Fibroblast of peridontal ligament (primary cell): ENCODE measurements around the gene CGGBP1.
"Not testable (repeated sequence)": the region's sequence is repeated elsewhere in the genome, so short reads cannot be mapped to it uniquely, and the experiment has no call there.

Experiments used
- DNase-seq: peaks from one replicate; pipeline ENCODE4 v3.0.0-alpha.2; 2010; ENCODE audit errors: extremely low read depth

CGGBP1 gene

DNA sequence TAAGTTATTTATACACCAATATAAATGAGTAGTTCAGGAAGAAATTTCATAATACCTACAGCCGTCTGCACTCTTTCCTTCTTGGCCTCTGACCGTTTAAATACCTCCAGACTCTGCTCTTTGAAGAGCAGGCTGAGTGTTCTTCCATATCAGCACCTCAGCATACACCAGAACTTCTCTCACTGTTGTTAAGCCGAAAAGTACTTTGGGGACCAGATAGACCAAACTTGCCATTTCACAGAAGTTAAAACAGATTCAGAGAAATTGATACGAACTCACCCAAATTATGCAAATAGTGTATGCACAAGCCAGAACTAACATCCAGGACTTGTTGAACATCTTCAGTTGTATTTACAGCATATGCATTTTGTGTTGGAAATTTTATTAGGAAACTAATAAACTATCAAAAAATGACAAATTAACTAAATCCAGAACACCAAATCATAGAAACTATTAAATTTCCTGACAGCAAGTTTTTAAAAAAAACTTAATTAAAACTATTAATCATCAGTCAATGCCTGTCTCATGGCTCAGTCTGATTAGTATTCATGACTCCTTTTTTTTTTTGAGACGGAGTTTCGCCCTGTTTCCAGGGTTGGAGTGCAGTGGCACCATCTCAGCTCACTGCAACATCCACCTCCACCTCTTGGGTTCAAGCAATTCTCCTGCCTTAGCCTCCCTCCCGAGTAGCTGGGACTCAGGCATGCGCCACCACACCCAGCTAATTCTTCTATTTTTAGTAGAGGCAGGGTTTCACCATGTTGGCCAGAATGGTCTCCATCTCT is 24.1 kb downstream of the CGGBP1 start:
- DNase-seq, result no peak

DNA sequence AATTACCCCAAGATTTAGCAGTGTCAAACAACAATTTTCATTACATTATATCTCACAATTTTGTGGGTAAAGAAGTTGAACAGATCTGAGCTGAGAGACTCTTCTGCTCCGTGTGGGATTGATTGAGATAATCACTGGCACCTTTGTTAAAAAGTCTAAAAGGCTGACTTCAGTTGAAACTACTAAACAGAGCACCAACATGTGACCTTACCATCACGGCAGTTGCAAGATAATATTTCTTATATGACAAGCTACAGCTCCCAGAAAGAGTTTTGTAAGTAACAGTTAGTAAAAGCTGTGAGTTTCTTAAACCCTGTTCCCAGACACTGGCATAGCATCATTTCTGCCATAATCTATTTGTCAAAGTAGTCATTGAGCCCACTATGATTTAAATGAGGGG is 25.0 kb downstream of the CGGBP1 start:
- DNase-seq, result no peak

DNA sequence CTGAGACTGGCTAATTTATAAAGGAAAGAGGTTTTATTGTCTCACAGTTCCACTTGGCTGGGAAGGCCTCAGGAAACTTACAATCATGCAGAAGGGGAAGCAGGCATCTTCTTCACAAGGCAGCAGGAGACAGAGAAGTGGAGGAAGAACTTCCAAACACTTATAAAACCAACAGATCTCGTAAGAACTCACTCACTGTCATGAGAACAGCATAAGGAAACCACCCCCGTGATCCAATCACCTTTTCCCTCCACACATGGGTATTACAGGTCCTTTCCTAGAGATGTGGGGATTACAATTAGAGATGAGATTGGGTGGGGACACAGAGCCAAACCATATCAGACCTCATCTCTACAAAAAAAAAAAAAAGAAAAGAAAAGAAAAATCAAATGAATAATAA is 25.7 kb downstream of the CGGBP1 start:
- no peak for DNase-seq

DNA sequence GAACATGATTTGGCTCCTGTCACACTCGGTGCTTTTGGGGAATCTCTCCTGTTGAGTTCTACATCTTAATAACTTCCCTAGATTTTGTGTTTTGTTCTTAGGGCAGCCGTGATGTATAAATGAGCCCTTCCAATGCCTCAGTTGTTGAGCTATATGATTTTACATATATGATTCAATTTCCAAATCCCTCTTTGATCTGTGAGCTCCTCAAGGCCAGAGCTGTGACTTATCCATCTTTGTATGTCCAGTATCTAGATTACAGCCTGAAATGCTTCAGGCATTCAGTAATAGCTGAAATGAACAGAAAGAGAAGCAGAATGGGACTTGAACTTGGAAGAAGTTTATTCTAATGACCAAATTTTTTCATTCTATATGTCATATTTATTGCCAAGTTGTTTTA is 26.6 kb downstream of the CGGBP1 start:
- DNase-seq, result peak; percentile 34

DNA sequence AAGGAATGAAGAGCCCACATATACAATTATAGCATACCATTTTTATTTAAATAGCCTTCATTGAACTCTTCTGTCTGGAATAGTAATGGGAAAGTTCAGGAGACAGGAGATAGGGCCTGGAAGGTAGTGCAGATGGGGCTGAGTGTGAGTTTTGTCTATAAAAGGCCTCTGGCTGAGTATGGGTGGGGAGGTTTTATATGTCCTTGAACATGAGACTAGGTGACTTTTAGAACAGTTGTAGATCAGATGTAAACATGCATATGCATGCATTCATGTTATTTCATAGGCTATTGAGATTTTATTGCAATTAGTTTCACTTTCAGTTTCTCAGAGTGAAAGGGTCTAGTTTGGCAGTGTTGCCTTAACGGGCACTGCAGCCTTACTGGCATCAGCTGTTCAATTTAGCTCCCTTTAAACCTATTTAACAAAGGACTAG is 27.1 kb downstream of the CGGBP1 start:
- DNase-seq, result peak; percentile 61

DNA sequence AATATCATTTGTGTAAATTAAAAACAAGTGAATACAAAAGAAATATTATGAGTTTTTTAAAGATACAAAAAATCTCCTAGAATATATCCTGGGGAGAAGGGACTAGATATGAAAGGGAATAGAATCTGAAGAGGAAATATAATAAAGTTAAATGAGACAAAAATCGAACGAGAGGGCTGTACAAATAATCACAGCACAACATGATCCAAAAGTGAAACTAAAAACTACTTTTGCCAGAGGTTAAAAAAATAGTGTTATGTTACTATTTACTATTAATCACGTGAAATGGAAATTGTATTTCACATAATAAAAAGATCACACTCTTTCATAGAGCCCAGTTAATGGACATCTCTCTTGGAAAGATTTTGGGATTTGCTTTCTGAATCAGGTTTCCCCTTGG is 28.6 kb downstream of the CGGBP1 start:
- DNase-seq, result no peak

DNA sequence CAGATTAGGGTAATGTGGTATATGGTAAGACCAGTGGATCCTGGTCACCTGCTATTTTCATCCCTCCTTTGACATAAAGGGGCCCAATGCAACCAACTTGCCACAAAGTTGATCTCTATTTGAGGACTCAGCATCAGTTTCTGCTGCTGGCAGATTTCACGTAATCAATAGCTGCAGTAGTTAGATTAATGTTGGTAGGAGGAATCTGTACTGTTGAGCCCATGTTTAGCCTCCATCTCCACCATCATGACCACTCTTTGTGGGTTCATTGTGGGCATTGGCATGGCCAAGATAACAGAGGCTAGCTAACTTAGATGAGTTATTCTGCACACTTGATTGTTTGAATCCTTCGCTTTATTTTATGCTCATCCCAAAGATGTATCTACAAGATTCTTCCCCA is 29.9 kb downstream of the CGGBP1 start:
- no peak for DNase-seq

DNA sequence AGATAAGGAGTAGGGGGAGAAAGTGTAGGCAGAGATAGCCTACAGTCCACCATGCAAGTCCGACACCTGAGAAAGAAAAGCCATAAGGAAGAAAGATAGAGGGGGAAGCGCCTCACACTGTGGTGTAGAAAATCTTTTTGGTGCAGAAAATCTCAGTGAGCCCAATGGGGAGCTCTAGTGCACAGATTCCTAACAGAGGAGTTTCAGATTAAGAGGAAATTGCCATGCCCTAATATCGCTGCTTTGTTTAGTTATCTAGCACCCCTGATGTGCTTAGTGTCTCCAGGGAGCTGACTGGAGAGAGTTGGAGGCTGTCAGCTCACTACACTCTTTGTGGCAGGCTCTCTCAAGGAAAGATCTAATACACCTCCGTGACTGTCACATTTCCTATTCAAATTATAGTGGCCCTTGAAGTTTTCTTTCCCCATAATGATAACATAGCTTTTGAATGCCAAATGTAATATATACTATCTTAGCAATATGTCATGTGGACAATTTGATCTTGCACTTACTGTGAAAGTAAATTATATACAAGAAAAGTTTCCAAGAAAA is 33.7 kb downstream of the CGGBP1 start:
- DNase-seq, result no peak

DNA sequence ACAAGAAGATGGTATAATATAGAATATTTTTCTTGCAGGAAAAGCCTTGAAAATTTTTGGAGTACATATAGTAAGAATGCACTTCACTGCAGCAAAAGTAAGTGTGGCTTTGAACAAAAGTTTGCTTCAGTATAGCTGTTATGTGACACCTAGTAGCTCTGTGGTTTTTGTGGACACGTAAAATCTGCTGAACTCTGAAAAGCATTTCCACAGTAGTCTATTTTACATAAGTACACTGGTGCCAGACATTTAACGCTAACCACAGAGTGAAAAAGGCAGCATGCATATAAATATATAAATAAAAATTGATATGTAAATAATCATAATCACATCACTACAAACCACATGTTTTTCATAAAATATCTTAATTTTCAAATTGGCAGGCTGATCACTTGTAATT is 39.8 kb downstream of the CGGBP1 start:
- peak; percentile 9 for DNase-seq

DNA sequence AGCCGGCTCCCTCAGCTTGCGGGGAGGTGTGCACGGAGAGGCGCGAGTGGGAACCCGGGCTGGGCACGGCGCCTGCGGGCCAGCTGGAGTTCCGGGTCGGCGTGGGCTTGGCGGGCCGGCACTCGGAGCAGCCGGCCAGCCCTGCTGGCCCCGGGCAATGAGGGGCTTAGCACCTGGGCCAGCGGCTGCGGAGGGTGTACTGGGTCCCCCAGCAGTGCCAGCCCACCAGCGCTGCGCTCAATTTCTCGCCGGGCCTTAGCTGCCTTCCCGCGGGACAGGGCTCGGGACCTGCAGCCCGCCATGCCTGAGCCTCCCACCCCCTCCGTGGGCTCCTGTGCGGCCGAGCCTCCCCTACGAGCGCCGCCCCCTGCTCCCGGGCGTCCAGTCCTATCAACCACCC is 43.1 kb downstream of the CGGBP1 start:
- DNase-seq, result not testable (repeated sequence)

DNA sequence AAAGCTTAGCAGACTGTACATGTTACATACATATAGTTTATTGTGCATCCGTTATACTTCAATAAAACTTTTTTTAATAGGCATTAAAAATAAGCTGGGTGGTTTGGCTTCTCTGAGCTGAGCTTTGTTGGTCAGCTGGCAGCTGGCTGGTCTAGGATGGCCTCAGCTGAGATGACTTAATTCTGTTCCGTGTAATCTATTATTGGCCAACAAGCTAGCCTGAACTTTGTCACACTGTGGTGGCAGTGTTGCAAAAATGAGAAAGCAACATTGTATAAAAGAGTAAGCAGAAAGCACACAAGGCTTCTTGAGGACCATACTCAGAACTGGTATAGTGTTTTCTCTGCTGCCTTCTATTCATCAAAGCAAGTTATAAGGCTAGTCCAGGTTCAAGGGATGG is 45.2 kb downstream of the CGGBP1 start:
- no peak for DNase-seq

DNA sequence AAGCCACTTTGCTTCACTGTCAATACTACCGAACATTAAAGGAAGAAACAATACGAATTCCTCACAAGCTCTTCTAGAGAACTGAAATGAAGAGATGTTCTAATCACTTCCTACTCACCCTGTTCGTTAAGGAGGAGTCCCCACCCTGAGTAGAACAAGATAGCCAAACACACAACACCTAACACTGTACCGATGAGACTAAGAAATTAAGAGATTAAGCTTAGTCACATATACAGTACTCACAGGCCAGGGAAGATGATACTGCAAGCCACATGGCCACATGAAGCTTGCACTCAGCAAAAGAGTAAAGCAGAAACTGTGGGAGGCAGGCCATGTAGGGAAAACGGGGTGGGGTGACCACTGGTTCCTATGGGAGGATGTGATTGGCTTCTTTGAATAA is 48.0 kb downstream of the CGGBP1 start:
- no peak for DNase-seq

DNA sequence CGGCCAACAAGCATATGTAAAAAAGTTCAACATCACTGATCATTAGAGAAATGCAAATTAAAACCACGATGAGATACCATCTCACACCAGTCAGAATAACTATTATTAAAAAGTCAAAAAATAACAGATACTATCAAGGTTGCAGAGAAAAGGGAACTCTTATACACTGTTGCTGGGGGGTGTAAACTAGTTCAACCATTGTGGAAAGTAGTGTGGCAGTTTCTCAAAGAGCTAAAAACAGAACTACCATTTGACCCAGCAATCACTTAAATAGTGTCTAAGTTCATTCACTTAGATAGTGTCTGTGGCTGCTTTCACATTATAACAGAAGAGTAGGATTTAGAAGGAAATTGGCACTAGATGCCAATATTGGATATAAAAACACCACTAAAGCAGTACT is 49.7 kb downstream of the CGGBP1 start:
- DNase-seq, result no peak

DNA sequence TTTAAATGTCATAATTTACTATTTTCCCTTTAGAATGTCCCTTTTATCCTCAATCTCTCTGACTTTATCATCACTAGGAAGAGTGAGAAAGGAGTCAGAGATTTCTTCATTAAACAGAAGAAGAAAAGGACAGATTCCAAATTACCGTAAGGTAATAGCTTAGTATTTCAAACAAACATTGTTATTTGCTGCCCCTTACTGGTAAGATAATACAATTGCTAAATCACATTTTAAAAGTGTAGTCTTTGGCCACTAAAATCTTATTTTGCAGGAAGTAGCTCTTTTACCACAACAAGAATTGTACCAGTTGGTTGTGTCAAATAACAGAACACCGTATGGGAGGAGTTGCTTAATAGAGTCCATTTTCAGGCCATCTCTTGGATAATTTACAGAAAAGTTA is 53.7 kb downstream of the CGGBP1 start:
- DNase-seq, result peak; percentile 65

DNA sequence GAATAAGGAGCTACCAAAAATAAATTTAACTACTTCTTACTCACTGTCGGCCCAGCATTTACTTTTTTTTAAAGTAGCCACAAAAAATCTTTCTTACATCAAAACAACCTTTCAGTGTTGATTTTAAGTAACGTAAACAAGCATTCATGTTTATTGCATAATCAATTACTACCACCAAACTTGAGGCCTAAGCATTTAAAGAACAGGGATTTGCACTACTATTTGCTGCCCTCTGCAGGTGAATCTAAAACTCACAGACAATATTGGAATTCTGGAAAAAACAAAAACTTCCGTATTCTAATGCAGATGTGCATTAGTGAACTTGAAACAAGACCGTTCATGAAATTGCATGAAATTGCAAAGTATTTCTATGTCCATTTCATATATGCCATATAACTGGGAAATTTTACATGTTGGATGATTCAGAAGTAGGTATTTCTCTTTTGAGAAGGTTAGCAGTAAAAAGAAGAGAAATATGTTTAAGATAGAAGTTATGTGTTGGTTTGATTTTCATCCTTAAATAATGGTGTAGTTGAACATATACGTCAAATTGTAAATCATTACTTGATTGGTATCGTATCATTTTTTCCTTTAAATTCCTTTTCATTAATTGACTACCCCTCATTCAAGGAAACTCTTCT is 55.6 kb downstream of the CGGBP1 start:
- DNase-seq, result peak; percentile 78

DNA sequence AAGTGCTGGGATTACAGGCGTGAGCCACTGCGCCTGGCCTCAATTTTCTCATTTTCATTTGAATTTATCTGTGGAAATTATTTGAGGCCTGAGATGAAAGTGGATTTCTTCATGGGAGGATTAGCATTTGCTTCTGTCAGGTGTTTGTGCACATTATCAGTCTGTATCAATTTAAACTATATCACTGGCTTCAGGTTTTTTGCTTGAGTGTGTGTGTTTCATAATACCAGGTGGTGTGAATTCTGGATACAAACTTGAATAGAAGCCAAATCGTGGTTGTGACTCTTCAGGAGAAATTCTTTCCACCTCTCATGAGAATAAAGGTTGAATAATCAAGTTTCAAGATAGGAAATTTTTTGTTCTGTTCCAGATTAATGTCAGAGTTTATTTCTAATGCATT is 56.4 kb downstream of the CGGBP1 start:
- DNase-seq, result no peak
